LNCaP clone FGC (cell line): ENCODE results near the gene CHGA.

Source experiments
- DNase-seq: peaks from one replicate; pipeline ENCODE4 v3.0.0-alpha.2; 2011; ENCODE audit warnings: low read depth
- H3K4me3 ChIP-seq: 2 replicates; pipeline ENCODE4 v1.5.1; 2011; ENCODE audit warnings: mild to moderate bottlenecking, low read depth, low read length, control low read depth
- CTCF ChIP-seq: IDR thresholded peaks from 2 replicates; pipeline ENCODE4 v1.5.1; 2012; ENCODE audit warnings: mild to moderate bottlenecking; ENCODE audit not compliant: control insufficient read depth, insufficient read depth; ENCODE audit errors: extremely low read depth

The CHGA gene

GRCh38 chr14:92924247-92924646 is 1.3 kb downstream of the CHGA start:
- H3K4me3 ChIP-seq: no peak overlapping the region
- DNase-seq: no peak
- TF ChIP-seq CTCF: no peak

GRCh38 chr14:92925446-92925845 is 2.5 kb downstream of the CHGA start:
- no peak for TF ChIP-seq CTCF
- H3K4me3 ChIP-seq: no peak overlapping the region
- DNase-seq: no peak

GRCh38 chr14:92926180-92926845 is 3.4 kb downstream of the CHGA start:
- no peak overlapping the region for H3K4me3 ChIP-seq
- DNase-seq: no peak
- no peak for TF ChIP-seq CTCF

GRCh38 chr14:92926931-92927330 is 4.0 kb downstream of the CHGA start:
- TF ChIP-seq CTCF: no peak
- H3K4me3 ChIP-seq: no peak overlapping the region
- no peak for DNase-seq

- TF ChIP-seq CTCF: no peak
- DNase-seq: no peak
- H3K4me3 ChIP-seq: no peak overlapping the region
Measured at GRCh38 chr14:92927349-92928257, 4.7 kb downstream of the CHGA start.

GRCh38 chr14:92928258-92928629 is 5.3 kb downstream of the CHGA start:
- no peak for TF ChIP-seq CTCF
- H3K4me3 ChIP-seq: no peak overlapping the region
- DNase-seq: no peak
